ENCODE measurements around the gene ASMT. TPM values are rescaled to one million over a fixed set of nuclear protein-coding genes. Genes with fewer than 3 reads are reported as not detected.

ASMT gene
- total and polyA plus RNA-seq, 2 of the 4 experiments (the other 2 are of a cell fraction): not detected

DNA sequence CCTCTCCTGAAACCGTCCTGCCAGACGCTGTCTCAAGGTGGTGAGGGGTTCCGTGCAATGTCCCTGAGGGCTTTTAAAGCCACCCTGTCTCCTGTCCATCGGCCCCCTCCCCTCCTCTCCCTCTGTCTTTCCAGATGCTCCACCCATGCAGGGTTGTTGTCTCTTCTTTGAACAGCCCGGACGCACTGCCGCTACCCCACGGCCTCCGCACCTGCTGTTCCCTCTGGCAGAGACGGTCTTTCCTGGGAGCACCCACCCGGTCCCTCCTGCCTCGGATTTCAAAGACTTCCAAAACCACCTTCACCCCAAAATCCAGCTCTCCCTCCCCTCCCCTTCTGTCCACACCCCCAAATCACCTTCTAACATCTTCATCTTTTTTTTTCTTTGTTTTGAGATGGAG lies 4.1 kb upstream of the ASMT start:
- in situ Hi-C loops (cut with MboI; ENCODE audit: low sequenced_read_pairs) (no loop called here), dilution Hi-C loops (cut with HindIII; ENCODE audit: low sequenced_read_pairs, unreplicated experiment) (no loop called here), intact Hi-C loops (cut with micrococcal nuclease) (no loop called here)
- POLR2A ChIA-PET (ENCODE audit: unreplicated experiment): no interaction called here
- Histone ChIP-seq H2BK120ac (ENCODE audit: low read depth, low read length) (no peak overlapping the region), H2BK20ac (ENCODE audit: low read depth, low read length) (no peak overlapping the region), H3K56ac (ENCODE audit: extremely low read depth, insufficient read depth, low read length) (no peak overlapping the region), H3K9ac (ENCODE audit: low read depth, low read length) (no peak overlapping the region), H3K4ac (ENCODE audit: low read depth, low read length) (no peak overlapping the region), H4K8ac (ENCODE audit: low read depth in 2 of 2, low read length in 2 of 2) (no peak overlapping the region), H3K4me2 (ENCODE audit: low read depth, low read length) (no peak overlapping the region), H2BK5ac (ENCODE audit: low read depth, low read length, poor library complexity, severe bottlenecking) (no peak overlapping the region), H4K91ac (ENCODE audit: insufficient read depth, low read depth, low read length) (no peak overlapping the region), H3K18ac (ENCODE audit: low read depth, low read length) (no peak overlapping the region), H3K9me3 (ENCODE audit: control insufficient read depth, insufficient read depth, low read length) (no peaks in the 10 kb centered on the region), H3K79me1 (ENCODE audit: low read depth in 1 of 2, low read length in 2 of 2) (no peaks in the 10 kb centered on the region), H2AK5ac (ENCODE audit: low read depth, low read length) (no peak overlapping the region), H3K4me3 (ENCODE audit: insufficient read depth, low read depth, low read length) (no peak overlapping the region), H4K5ac (ENCODE audit: low read depth, low read length) (no peak overlapping the region), H3K36me3 (ENCODE audit: control insufficient read depth, insufficient read depth, low read length) (no peaks in the 10 kb centered on the region), H2AFZ (replicated peaks; ENCODE audit: low read length, poor library complexity) (no peak overlapping the region), H3K27me3 (ENCODE audit: control insufficient read depth, insufficient read depth, low read length) (no peaks in the 10 kb centered on the region), H3K4me1 (ENCODE audit: control insufficient read depth, insufficient read depth, low read length) (no peaks in the 10 kb centered on the region), H3K9me1 (ENCODE audit: insufficient read depth, low read length) (no peaks in the 10 kb centered on the region), H3K14ac (replicated peaks; ENCODE audit: low read depth, low read length) (no peak overlapping the region), H2BK15ac (ENCODE audit: low read depth, low read length) (no peak overlapping the region), H4K20me1 (ENCODE audit: insufficient read depth, low read length) (no peaks in the 10 kb centered on the region), H2AK9ac (replicated peaks; ENCODE audit: low read depth, low read length, poor library complexity) (no peak overlapping the region), H3K23ac (ENCODE audit: low read depth, low read length) (no peak overlapping the region), H3K27ac (ENCODE audit: insufficient read depth, low read length) (no peak overlapping the region)
- ATAC-seq (ENCODE audit: low read depth): no peak
- CTCF ChIA-PET: no interaction called here
- no peak for TF ChIP-seq MAFK (IDR thresholded peaks at IDR 0.05; ENCODE audit: low read depth, low read length)
- TF ChIP-seq RFX5 (IDR thresholded peaks at IDR 0.05; ENCODE audit: low read depth, low read length): no peak
- no peak for TF ChIP-seq MXI1 (IDR thresholded peaks at IDR 0.05; ENCODE audit: borderline replicate concordance, low read depth, low read length)
- no peak for TF ChIP-seq CEBPB (IDR thresholded peaks at IDR 0.05; ENCODE audit: low read depth, low read length)
- TF ChIP-seq BHLHE40 (IDR thresholded peaks at IDR 0.05; ENCODE audit: low read depth, low read length): no peak
- TF ChIP-seq, protein P1, sequence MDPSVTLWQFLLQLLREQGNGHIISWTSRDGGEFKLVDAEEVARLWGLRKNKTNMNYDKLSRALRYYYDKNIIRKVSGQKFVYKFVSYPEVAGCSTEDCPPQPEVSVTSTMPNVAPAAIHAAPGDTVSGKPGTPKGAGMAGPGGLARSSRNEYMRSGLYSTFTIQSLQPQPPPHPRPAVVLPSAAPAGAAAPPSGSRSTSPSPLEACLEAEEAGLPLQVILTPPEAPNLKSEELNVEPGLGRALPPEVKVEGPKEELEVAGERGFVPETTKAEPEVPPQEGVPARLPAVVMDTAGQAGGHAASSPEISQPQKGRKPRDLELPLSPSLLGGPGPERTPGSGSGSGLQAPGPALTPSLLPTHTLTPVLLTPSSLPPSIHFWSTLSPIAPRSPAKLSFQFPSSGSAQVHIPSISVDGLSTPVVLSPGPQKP (IDR thresholded peaks at IDR 0.05; ENCODE audit: borderline replicate concordance, low read depth, low read length): no peak
- TF ChIP-seq CHD1 (IDR thresholded peaks at IDR 0.05; ENCODE audit: low read depth, low read length): no peak
- TF ChIP-seq, protein P2, sequence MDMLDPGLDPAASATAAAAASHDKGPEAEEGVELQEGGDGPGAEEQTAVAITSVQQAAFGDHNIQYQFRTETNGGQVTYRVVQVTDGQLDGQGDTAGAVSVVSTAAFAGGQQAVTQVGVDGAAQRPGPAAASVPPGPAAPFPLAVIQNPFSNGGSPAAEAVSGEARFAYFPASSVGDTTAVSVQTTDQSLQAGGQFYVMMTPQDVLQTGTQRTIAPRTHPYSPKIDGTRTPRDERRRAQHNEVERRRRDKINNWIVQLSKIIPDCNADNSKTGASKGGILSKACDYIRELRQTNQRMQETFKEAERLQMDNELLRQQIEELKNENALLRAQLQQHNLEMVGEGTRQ (IDR thresholded peaks at IDR 0.05; ENCODE audit: low read depth, low read length): no peak
- no peak for TF ChIP-seq MAZ (IDR thresholded peaks at IDR 0.05; ENCODE audit: borderline replicate concordance, low read depth, low read length)
- TF ChIP-seq SMC3 (IDR thresholded peaks at IDR 0.05; ENCODE audit: low read depth, low read length): no peak
- TF ChIP-seq, protein P3, sequence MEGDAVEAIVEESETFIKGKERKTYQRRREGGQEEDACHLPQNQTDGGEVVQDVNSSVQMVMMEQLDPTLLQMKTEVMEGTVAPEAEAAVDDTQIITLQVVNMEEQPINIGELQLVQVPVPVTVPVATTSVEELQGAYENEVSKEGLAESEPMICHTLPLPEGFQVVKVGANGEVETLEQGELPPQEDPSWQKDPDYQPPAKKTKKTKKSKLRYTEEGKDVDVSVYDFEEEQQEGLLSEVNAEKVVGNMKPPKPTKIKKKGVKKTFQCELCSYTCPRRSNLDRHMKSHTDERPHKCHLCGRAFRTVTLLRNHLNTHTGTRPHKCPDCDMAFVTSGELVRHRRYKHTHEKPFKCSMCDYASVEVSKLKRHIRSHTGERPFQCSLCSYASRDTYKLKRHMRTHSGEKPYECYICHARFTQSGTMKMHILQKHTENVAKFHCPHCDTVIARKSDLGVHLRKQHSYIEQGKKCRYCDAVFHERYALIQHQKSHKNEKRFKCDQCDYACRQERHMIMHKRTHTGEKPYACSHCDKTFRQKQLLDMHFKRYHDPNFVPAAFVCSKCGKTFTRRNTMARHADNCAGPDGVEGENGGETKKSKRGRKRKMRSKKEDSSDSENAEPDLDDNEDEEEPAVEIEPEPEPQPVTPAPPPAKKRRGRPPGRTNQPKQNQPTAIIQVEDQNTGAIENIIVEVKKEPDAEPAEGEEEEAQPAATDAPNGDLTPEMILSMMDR (conservative IDR thresholded peaks at IDR 0.05; ENCODE audit: low read depth, low read length): no peak
- TF ChIP-seq RAD21 (IDR thresholded peaks at IDR 0.05; ENCODE audit: low read length): no peak
- no peak for TF ChIP-seq FOS (IDR thresholded peaks at IDR 0.05; ENCODE audit: low read depth, low read length)
- TF ChIP-seq RCOR1 (IDR thresholded peaks at IDR 0.05; ENCODE audit: insufficient replicate concordance, low read length): no peak
- no peak for TF ChIP-seq NFE2L2 (IDR thresholded peaks at IDR 0.05; ENCODE audit: low read depth, low read length)
- no peak for TF ChIP-seq POLR2A (IDR thresholded peaks at IDR 0.05; ENCODE audit: low read depth, low read length)
- no peak for DNase-seq
- no TSS peak for BruUV-seq (replicated peaks)
- WGBS, 2 experiments (ENCODE audit: extremely low coverage in 2 of 2, insufficient read length in 1 of 2): 71% methylated on average over 6 of the region's 12 CpGs; no CpG with 5 or more reads in 1 of the 2 experiments

Measured in IMR-90 (cell line).